Hepatocyte (in vitro differentiated cells): ENCODE results near the gene HOXD10. TPM values are rescaled to one million over a fixed set of nuclear protein-coding genes. Genes with fewer than 3 reads are reported as not detected.
A peak's percentile ranks its signal among the peaks of the same experiment; 100 is the strongest.

Experiments used
- DNase-seq: peaks from one replicate; pipeline ENCODE4 v3.0.0-alpha.2; 2016; ENCODE audit warnings: low spot score
- H2AFZ ChIP-seq: fragments of 200-600 bp; sonication (generic); 2 replicates; pipeline ENCODE4 v1.6.0; 2016; ENCODE audit warnings: antibody characterized with exemption, mild to moderate bottlenecking
- H3K27ac ChIP-seq: fragments of 200-600 bp; sonication (generic); 2 replicates; pipeline ENCODE4 v1.5.1; 2016; ENCODE audit warnings: mild to moderate bottlenecking
- H3K27me3 ChIP-seq: fragments of 200-600 bp; sonication (generic); 2 replicates; pipeline ENCODE4 v1.6.1; 2016
- H3K36me3 ChIP-seq: fragments of 200-600 bp; sonication (generic); replicated peaks from 2 replicates; pipeline ENCODE4 v1.5.1; 2016; ENCODE audit warnings: low read depth; ENCODE audit not compliant: insufficient read depth
- H3K4me1 ChIP-seq: fragments of 200-600 bp; sonication (generic); 2 replicates; pipeline ENCODE4 v1.5.1; 2016; ENCODE audit warnings: mild to moderate bottlenecking, moderate library complexity; ENCODE audit not compliant: insufficient read depth
- H3K4me2 ChIP-seq: fragments of 200-600 bp; sonication (generic); 2 replicates; pipeline ENCODE4 v1.6.0; 2016
- H3K4me3 ChIP-seq: fragments of 200-600 bp; sonication (generic); 2 replicates; pipeline ENCODE4 v1.5.1; 2016; ENCODE audit warnings: mild to moderate bottlenecking
- H3K79me2 ChIP-seq: fragments of 200-600 bp; sonication (generic); 2 replicates; pipeline ENCODE4 v1.6.0; 2017; ENCODE audit warnings: mild to moderate bottlenecking
- H3K9me2 ChIP-seq: fragments of 200-600 bp; sonication (generic); replicated peaks from 2 replicates; pipeline ENCODE4 v1.6.0; 2017; ENCODE audit warnings: mild to moderate bottlenecking; ENCODE audit not compliant: insufficient read depth
- H3K9me3 ChIP-seq: fragments of 200-600 bp; sonication (generic); 2 replicates; pipeline ENCODE4 v1.5.1; 2016; ENCODE audit warnings: low read depth, mild to moderate bottlenecking
- H4K20me1 ChIP-seq: fragments of 200-600 bp; sonication (generic); 2 replicates; pipeline ENCODE4 v1.6.0; 2016; ENCODE audit warnings: mild to moderate bottlenecking; ENCODE audit not compliant: insufficient read depth, poor library complexity, severe bottlenecking
- EZH2 ChIP-seq: fragments of 200-600 bp; sonication (generic); IDR thresholded peaks from 2 replicates; pipeline ENCODE4 v1.6.1; 2016; ENCODE audit warnings: antibody characterized with exemption, mild to moderate bottlenecking, borderline replicate concordance
- EZH2phosphoT487 ChIP-seq: fragments of 200-600 bp; sonication (generic); IDR thresholded peaks from one replicate; pipeline ENCODE4 v1.6.1; 2018; ENCODE audit warnings: antibody characterized with exemption, mild to moderate bottlenecking, low read depth, moderate library complexity; ENCODE audit not compliant: unreplicated experiment, severe bottlenecking
- WGBS: methylation state at CpG from one replicate; pipeline ENCODE4 v1.1.6; 2016; ENCODE audit warnings: low lambda C conversion rate; ENCODE audit errors: missing lambda C conversion rate; 5-methylcytosine and 5-hydroxymethylcytosine counted together
- polyA plus RNA-seq: library from polyadenylated mRNA; unstranded; fragments of >200 nt; fragmentation: Nextera tagmentation; extraction: Ambion mirVana; gene quantifications from 2 replicates; pipeline ENCODE4 v1.2.1, GENCODE V29; 2016
- total RNA-seq: library from RNA; depleted of rRNA; stranded (reverse); fragments of >200 nt; gene quantifications from 2 replicates; pipeline ENCODE4 v1.2.3, GENCODE V29; 2014
- TF ChIP-seq, protein P1 (sequence below): fragments of 200-600 bp; sonication (generic); IDR thresholded peaks from 2 replicates; pipeline ENCODE4 v1.5.1; 2016; ENCODE audit warnings: antibody characterized with exemption, mild to moderate bottlenecking; ENCODE audit not compliant: poor library complexity

HOXD10 gene
- total and polyA plus RNA-seq, 2 experiments from 2014 or later = 5.1 to 8.5 TPM

DNA sequence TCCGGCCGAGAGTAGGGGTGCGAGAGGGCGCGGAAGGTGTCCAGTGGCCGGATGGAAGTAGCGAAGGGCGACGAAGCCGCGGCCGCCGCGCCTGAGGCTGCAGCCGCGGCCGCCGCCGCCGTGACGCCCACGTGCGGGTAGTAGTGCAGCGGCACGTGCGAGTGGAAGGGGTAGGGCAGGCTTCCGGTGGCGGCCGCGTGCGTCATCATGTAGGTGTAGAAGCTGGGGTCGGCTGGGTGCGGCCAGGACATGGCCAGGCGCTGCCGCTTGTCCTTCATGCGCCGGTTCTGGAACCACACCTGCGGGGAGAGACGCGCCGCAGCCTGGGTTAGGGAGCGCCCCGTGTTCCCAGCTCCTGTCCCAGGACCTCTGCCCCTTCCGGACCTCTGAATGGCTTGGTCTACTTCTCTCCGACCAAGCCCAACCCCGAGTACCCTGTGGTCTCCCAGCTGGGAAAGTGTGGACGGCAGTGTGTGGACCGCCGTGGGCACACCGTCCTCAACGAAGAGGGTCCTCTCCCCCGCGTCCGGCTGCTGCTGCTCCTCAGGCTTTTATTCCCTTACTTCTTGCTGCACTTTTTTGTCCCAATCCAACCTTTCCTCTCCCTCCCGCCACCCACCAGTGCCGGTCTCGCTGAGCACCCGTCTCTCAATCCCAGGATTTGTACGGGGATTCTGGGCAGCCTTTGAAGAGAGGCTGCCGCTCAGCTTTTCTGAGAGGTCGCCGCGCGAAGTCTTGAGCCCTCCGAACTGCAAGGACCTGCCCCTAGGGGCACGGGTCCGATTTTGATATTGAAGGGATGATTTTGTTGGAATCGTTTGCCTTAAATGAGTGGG is 35.8 kb upstream of the HOXD10 start:
- Histone ChIP-seq H3K4me2 (peak overlapping the region; percentile 84), H3K27ac (peak overlapping the region; percentile 88), H3K36me3 (no peaks in the 10 kb centered on the region), H4K20me1 (no peaks in the 10 kb centered on the region), H3K4me1 (peaks cover 7% of the 10 kb centered on the region), H3K9me3 (no peaks in the 10 kb centered on the region), H3K4me3 (peak overlapping the region; percentile 53), H3K9me2 (no peaks in the 10 kb centered on the region), H3K27me3 (peaks cover 92% of the 10 kb centered on the region), H3K79me2 (peaks cover 43% of the 10 kb centered on the region), H2AFZ (peak overlapping the region; percentile 50)
- 4% methylated on average over 68 of the region's 68 CpGs for WGBS
- peak; percentile 26 for TF ChIP-seq EZH2phosphoT487
- TF ChIP-seq, protein P1, sequence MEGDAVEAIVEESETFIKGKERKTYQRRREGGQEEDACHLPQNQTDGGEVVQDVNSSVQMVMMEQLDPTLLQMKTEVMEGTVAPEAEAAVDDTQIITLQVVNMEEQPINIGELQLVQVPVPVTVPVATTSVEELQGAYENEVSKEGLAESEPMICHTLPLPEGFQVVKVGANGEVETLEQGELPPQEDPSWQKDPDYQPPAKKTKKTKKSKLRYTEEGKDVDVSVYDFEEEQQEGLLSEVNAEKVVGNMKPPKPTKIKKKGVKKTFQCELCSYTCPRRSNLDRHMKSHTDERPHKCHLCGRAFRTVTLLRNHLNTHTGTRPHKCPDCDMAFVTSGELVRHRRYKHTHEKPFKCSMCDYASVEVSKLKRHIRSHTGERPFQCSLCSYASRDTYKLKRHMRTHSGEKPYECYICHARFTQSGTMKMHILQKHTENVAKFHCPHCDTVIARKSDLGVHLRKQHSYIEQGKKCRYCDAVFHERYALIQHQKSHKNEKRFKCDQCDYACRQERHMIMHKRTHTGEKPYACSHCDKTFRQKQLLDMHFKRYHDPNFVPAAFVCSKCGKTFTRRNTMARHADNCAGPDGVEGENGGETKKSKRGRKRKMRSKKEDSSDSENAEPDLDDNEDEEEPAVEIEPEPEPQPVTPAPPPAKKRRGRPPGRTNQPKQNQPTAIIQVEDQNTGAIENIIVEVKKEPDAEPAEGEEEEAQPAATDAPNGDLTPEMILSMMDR = no peak
- peak; percentile 85 for TF ChIP-seq EZH2
- peak; percentile 69 for DNase-seq

DNA sequence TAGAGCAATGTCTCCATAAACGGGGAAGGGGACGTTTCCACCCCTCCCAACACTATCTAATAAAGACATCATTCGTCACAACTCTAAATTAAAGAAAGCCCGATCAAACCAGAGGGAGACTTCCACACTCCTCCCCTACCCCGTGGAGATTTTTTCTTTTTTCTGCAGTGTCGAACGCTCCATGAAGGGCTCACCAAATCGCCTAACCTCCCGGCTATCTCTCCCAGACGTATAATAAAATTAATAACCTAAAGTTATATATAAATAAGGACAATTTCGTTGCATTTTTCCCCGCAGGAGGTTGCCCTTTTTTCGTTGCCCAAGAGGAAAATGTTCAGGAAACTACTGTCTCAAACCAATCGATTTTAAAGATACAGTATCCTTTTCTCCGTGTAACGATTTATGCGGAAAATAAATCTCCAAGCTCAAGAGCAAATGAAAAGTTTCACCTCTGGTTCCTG is 35.2 kb upstream of the HOXD10 start:
- Histone ChIP-seq H2AFZ (no peak overlapping the region), H3K79me2 (peaks cover 46% of the 10 kb centered on the region), H3K36me3 (no peaks in the 10 kb centered on the region), H3K27me3 (peaks cover 92% of the 10 kb centered on the region), H3K9me3 (no peaks in the 10 kb centered on the region), H4K20me1 (no peaks in the 10 kb centered on the region), H3K4me3 (peak overlapping the region; percentile 53), H3K4me1 (peaks cover 9% of the 10 kb centered on the region), H3K27ac (peak overlapping the region; percentile 88), H3K4me2 (peak overlapping the region; percentile 84), H3K9me2 (no peaks in the 10 kb centered on the region)
- TF ChIP-seq EZH2 = no peak
- TF ChIP-seq, protein P1 = no peak
- no peak for TF ChIP-seq EZH2phosphoT487
- no peak for DNase-seq
- WGBS = 11% methylated on average over 17 of the region's 17 CpGs

DNA sequence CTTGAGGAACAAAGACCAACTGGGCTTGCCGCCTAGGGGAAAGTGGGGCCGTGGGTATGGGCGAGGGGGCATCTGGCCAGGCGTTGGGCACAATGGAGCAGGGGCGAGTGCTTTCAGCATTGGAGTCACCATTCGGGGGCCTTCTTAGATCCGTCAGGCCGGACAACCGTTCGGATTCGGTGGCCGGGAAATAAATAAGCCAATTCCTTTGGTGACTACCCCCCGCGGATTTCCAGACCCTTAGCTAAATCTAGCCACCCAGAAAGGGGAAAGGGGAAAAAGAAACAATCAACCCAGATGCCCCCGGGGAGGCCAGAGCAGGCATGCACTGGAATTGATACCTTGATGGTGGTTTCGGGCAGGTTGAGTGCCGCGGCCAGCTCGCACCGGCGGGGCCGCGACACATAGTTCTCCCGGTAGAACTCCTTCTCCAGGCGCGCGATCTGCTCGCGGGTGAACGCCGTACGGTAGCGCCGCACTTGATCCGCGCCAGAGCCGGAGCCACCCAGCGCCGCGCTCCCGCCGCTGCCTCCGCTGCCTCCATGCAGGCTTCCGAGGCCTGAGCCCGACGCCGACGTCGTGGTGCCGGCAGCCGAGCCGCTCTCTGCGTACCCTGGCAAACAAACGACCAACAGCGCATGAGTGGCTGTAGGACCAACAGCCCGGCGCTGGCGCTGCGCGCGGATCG is 34.6 kb upstream of the HOXD10 start:
- H3K4me3 ChIP-seq = peak overlapping the region; percentile 53
- no peaks in the 10 kb centered on the region for H3K9me2 ChIP-seq
- peaks cover 9% of the 10 kb centered on the region for H3K4me1 ChIP-seq
- peak overlapping the region; percentile 84 for H3K4me2 ChIP-seq
- H4K20me1 ChIP-seq = no peaks in the 10 kb centered on the region
- H3K27ac ChIP-seq = peak overlapping the region; percentile 88
- H3K27me3 ChIP-seq = peaks cover 92% of the 10 kb centered on the region
- TF ChIP-seq EZH2phosphoT487 (peak; percentile 73), EZH2 (peak; percentile 99)
- TF ChIP-seq, protein P1 = no peak
- H3K79me2 ChIP-seq = peaks cover 46% of the 10 kb centered on the region
- H3K36me3 ChIP-seq = no peaks in the 10 kb centered on the region
- H2AFZ ChIP-seq = peak overlapping the region; percentile 26
- no peaks in the 10 kb centered on the region for H3K9me3 ChIP-seq
- no peak for DNase-seq
- WGBS = 3% methylated on average over 62 of the region's 62 CpGs
